GM21717 (cell line): ENCODE data around the gene ALLC.

Experiments
- ATAC-seq: cut with Tn5 transposase; IDR thresholded peaks from one replicate; pipeline ENCODE4 v1.9.1; 2021; ENCODE audit warnings: mild to moderate bottlenecking, moderate library complexity; ENCODE audit not compliant: unreplicated experiment

ALLC gene

DNA sequence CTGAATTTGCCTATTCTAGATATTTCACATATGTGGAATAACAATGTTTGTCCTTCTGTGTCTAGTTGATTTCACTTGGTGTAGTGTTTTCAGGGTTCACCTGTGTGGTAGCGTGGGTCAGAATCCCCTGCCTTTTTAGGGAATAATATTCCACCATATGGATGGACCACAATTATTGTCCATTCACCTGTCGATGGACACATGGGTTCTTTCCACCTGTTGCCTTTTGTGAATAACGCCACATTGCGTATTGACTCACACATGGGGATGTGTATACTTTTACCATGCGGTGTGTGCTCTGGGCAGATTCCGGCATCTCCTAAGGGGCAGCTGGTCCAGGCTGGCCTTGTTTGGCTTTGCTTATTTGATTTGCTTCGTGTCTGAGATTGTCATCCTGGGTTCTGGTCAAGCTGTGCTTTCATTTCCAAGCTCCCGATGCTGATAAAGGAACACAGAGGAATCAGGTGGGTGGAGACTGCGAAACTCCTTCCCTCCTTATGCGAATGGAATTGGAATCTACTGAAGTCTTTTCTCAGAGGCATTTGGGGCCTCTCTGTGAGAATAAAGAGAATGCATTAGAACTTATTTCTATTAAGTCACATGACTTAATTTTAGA, 18.9 kb upstream of the ALLC start:
- no peak for ATAC-seq

DNA sequence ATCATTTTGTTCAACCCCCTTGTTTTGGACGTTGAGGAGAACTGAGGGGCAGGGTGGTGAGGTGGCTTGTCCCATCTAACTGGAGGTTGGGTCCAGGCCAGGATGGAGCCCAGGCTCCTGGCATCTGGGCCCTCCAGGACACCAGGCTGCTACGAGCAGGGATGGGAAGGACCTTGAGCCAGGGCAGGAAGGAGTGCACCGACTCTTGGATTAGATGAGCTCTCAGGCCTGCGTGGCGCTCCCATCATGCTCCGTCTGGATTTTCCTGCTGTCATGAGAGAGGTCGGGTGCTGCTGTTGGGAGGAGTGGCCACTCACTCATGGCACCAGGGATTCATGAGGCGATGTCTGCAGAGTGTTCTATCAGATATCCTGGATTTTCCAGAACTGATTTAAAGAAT, 18.3 kb upstream of the ALLC start:
- ATAC-seq, result no peak

- no peak for ATAC-seq
Measured at GRCh38 chr2:3641181-3641580, 16.8 kb upstream of the ALLC start.

DNA sequence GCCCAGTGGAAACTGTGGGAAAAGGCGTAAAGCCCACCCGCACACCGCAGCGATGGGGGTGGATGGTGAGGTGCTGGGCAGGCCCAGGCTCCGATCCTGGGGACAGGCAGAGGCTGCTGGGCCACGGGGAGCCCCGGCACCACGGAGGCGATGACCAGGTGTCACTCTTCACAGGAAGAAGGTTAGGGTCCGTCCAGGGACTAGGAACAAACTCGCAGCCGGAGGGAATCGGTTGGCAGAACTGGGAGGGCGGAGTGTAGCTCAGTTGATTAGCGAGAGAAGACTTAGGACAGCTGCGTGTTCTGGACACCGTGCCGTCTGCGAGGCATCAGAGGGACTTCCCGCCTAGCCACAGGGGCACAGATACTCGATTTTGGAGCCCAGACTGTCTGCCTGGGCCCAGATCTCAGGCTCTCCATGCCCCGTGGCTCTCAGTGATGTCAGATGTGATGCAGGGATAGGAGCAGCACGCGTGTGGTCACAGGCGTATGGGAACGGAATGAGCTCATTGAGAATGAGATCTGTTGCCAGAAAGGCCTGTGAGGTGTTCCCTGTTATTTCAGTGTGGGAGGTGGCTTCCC, 16.1 kb upstream of the ALLC start:
- ATAC-seq, result no peak

GRCh38 chr2:3642521-3643215, 15.3 kb upstream of the ALLC start:
- ATAC-seq, result no peak

GRCh38 chr2:3643371-3644245, 14.4 kb upstream of the ALLC start:
- no peak for ATAC-seq

DNA sequence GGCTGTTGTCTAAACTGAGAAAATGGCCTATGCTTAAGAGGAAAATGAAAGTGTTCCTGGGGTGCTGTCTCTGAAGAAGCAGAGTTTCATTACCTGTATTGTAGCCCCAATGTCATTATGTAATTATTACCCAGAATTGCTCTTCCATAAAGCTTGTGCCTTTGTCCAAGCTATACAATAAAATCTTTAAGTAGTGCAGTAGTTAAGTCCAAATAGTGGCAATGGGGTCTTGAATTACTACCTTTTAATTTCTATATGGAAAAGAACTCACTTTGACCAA, 13.8 kb upstream of the ALLC start:
- ATAC-seq, result peak; percentile 69

GRCh38 chr2:3644891-3645605, 13.0 kb upstream of the ALLC start:
- no peak for ATAC-seq

- ATAC-seq, result no peak
Measured at GRCh38 chr2:3645745-3646389, 12.1 kb upstream of the ALLC start.

GRCh38 chr2:3646446-3646845, 11.6 kb upstream of the ALLC start:
- ATAC-seq, result no peak

DNA sequence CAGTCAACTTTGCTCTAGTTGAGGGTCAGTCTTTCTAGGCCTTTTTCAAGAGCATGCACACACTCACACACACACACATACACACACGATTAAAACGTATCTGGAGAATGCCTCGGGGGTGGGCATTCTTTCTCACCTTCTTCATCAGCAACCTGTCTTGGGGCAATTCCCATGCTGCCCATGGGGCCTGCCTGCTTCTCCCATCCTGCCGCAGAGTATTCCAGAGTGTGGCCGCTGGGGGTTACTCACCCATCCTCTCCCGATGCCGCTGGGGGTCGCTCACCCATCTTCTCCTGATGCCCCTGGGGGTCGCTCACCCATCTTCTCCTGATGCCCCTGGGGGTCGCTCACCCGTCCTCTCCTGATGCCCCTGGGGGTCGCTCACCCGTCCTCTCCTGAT, 10.8 kb upstream of the ALLC start:
- no peak for ATAC-seq

- no peak for ATAC-seq
Measured at GRCh38 chr2:3647831-3648651, 10.0 kb upstream of the ALLC start.

DNA sequence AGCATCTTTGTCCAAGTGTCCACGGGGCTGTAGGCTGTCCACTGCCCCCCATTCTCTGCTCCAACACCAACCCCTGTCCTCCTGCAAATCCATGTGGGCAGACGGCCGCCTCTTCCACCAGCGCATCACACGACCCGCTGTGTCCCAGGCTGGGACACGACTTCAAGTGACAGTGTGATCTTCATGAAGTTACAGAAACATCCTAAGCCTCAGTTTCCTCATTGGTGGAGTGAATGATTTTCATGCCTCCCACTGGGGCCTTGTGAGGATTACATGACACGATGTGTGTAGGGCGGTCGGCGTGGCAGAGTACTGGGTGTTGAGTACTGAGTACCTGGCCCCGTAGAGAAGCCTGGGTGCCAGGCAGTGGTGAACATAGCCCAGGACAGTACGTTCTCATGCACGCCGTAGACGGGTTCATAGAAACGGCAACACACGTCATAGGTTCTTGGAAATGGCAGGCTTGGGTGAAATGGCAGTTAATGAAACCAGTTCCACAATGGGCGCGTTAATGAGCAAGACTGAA, 9.3 kb upstream of the ALLC start:
- ATAC-seq, result no peak

- ATAC-seq, result no peak
Measured at GRCh38 chr2:3649581-3649980, 8.4 kb upstream of the ALLC start.

GRCh38 chr2:3650140-3650920, 7.7 kb upstream of the ALLC start:
- ATAC-seq, result no peak

DNA sequence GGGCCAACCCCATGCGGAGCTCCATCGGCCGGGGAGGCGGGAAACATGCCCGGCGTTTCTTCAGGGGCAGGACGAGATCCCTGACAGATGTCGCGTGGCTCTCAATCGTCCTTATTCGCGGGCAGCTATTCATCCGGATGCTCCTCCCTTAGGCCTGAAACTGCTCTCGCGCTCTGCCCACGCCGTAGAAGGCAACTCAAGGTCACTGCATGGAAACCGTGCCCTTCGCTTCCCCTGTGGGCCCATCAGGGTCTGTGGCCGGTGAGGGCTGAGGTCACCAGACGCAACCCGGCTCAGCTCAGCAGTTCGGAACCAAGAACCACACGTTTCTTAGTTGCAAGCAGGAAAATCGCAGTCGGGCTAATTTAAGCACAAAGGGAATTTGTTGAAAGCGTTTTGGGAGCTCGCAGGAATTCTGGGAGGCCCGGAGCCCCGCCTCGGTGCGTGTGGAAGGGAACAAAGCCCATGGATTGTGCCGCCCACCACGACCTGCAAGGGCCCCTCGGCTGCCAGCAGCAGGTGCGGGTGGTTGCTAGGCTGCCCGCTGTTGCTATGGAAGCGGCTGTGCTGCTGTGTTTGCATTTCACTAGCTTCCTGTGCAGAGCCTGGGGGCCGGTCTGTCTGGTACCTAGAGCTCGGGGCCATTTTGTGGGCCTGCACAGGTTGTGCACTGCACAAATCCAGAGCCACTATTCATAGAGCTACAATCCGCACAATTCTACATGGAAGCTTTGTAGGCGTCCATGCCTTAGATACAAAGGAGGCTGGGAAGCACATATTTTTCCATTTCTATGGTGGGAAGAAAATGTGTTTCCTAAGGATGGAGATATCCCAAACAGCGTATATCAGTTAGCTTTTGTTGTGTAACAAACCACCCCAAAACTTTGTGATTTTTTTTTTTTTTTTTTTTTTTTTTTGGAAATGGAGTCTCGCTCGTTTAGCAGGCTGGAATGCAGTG, 6.0 kb upstream of the ALLC start:
- peak; percentile 81 for ATAC-seq

GRCh38 chr2:3652896-3653625, 4.9 kb upstream of the ALLC start:
- no peak for ATAC-seq
